Amygdala (tissue), 56 donors: ENCODE measurements around the gene RAB36.

Experiments used
- DNase-seq, 56 donors: peaks; one replicate each; lab custom pipeline; 2025; lab: John Stamatoyannopoulos, UW

RAB36 gene

GRCh38 chr22:23154461-23154860 is 9.2 kb downstream of the RAB36 start:
- no peak for DNase-seq

- no peak for DNase-seq
Measured at GRCh38 chr22:23155143-23155542, 9.9 kb downstream of the RAB36 start.

GRCh38 chr22:23155831-23156230 is 10.6 kb downstream of the RAB36 start:
- no peak for DNase-seq

- DNase-seq, result no peak
Measured at GRCh38 chr22:23156286-23156685, 11.0 kb downstream of the RAB36 start.

GRCh38 chr22:23157560-23158515 is 12.6 kb downstream of the RAB36 start:
- no peak for DNase-seq

GRCh38 chr22:23158516-23159290 is 13.4 kb downstream of the RAB36 start:
- DNase-seq, result no peak

- DNase-seq, result no peak
Measured at GRCh38 chr22:23159291-23159630, 14.0 kb downstream of the RAB36 start.

- no peak for DNase-seq
Measured at GRCh38 chr22:23161029-23161428, 15.8 kb downstream of the RAB36 start.

- no peak for DNase-seq
Measured at GRCh38 chr22:23161574-23161973, 16.3 kb downstream of the RAB36 start.

- DNase-seq, result peak in 51 of 56 donors; percentile 8 to 88 (median 55)
Measured at GRCh38 chr22:23163665-23164064, 18.4 kb downstream of the RAB36 start.

GRCh38 chr22:23164091-23164490 is 18.8 kb downstream of the RAB36 start:
- no peak for DNase-seq

- DNase-seq, result no peak
Measured at GRCh38 chr22:23166042-23166831, 21.0 kb downstream of the RAB36 start.

- no peak for DNase-seq
Measured at GRCh38 chr22:23166841-23167616, 21.8 kb downstream of the RAB36 start.

- DNase-seq, result no peak
Measured at GRCh38 chr22:23168391-23169042, 23.2 kb downstream of the RAB36 start.

- DNase-seq, result no peak
Measured at GRCh38 chr22:23169043-23169406, 23.7 kb downstream of the RAB36 start.

GRCh38 chr22:23175817-23176644 is 30.8 kb downstream of the RAB36 start:
- DNase-seq, result no peak

- no peak for DNase-seq
Measured at GRCh38 chr22:23176645-23177027, 31.4 kb downstream of the RAB36 start.

- DNase-seq, result no peak
Measured at GRCh38 chr22:23177197-23177596, 31.9 kb downstream of the RAB36 start.
